GM19463 (cell line): ENCODE results near the gene VCL.
"Not testable (repeated sequence)": the region's sequence is repeated elsewhere in the genome, so short reads cannot be mapped to it uniquely, and the experiment has no call there.

ENCODE experiments used
- ATAC-seq: cut with Tn5 transposase; IDR thresholded peaks from one replicate; pipeline ENCODE4 v1.9.1; 2021; ENCODE audit warnings: mild to moderate bottlenecking, moderate library complexity; ENCODE audit not compliant: unreplicated experiment

Gene VCL

DNA sequence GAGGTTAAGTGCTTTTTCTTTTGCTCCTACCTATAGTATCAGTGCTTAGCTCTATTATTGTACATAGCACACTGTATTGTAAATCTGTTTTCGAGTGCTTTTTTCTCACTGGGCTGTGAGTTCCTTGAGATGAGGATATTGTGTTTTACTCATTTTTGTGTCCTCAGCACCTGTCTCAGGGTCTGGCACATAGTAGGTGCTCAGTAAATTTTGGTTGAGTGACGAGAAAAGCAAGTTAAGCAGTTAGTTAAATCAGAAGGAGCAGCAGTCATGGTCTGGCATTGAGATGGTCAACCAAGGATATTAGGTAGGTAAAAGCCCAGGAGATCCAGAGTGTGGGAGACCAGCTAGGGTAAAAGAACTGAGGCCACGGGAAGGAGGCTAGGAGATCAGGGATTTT lies 101.5 kb downstream of the VCL start:
- no peak for ATAC-seq

GRCh38 chr10:74099836-74100235 lies 101.9 kb downstream of the VCL start:
- ATAC-seq = no peak

DNA sequence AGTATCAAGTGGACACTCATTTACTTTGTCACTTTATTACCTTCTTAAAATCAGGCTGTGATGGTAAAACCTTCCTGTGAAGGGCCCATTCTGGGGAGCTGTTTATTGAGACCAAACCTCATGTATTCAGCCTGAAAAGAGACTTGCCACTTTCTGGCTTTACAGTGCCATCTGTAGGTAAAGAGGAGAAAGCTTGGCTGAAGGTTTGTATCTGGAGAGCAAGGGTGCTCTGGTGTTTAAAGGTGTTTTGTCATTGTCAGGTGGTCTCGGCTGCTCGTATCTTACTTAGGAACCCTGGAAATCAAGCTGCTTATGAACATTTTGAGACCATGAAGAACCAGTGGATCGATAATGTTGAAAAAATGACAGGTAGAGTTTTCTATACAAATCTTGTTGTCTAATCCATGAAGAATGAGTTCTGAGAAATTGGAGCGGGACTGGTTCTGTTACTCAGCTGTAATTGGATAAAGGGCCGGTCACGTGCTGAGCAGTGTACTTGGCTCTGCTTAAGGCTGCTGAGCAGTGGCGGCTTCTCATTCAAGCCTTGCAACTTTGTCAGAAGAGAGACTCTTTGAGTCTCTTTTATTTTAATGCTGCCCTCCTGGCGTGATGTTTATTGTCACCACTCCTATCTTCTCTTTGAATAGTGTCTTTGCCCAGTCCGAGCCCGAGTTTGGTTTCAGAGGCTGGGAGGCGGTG lies 105.8 kb downstream of the VCL start:
- ATAC-seq = no peak

DNA sequence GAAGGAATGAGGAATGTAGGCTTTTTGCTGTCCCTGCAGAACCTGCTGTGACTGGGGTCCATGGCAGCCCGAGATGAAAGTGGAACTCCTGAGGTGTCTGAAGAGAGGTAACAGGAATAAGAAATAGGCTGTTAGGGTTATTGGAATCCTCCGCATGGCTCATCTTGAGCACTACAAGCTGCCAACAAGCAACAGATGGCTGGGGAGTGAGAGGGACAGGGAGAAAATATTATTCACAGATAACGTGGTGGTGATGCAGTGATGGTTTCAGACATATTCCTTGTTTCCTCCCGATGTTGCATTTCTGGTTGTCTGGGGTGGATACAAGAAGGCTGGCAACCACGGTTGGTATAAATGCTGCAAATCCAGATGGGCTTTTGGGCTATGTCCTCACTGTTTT lies 106.6 kb downstream of the VCL start:
- no peak for ATAC-seq

GRCh38 chr10:74104996-74105395 lies 107.1 kb downstream of the VCL start:
- no peak for ATAC-seq

DNA sequence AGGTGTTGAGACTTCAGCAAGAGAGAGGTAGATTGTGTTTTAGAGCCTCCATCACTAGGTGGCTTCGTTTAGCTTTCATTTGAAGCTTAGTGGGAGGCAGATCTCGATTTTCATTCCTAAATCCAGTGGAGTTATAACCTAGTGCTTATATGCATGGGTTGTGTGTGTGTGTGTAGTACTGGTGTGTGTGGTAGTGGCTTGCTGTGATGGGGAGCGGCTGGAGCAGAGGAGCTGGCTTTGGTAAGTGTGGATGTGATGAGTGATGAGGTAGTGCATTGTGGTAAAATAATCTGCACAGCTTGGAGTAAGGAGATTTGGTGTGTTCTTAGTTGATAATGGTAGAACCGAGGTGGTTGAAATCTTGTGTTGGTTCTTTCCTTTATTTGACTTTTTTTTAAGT lies 109.5 kb downstream of the VCL start:
- ATAC-seq = no peak

DNA sequence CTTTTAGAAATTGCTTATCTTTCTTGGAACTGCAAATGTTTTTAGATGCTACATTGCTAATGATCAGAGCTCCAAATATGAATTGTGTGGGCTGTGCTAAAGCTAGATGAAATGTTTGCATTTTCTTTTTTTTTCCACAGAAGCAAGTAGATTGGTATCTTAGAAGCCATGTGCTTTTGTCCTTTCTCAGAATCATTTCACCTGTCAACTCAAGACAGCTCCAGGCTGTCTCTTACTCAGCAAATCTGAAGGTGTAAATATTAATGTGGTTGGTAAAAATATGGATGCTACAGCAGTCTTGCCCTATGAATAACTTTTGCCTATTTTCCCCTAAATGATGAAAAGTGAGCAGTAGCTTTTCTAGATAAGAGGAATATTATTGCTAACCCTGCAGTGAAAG lies 111.5 kb downstream of the VCL start:
- no peak for ATAC-seq

DNA sequence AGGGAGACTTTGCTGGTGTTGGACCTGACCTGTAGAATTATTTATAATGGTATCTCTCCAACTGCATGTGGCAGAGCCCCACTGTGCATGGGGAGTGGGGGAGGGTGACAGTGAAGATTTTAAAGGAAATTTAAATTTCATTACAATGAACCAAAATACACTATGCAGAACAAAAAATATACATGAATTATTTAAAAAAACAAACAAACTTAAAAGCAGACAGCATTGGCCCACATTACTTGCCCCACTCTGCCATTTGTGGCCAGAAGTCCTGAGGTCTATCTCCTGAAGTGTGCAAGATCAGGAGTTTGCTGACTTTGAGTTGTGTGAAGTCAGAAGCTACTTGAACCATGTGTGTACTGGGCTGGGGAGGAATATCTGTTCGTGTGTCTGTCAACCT lies 112.2 kb downstream of the VCL start:
- ATAC-seq = no peak

GRCh38 chr10:74111799-74112198 lies 113.9 kb downstream of the VCL start:
- no peak for ATAC-seq

DNA sequence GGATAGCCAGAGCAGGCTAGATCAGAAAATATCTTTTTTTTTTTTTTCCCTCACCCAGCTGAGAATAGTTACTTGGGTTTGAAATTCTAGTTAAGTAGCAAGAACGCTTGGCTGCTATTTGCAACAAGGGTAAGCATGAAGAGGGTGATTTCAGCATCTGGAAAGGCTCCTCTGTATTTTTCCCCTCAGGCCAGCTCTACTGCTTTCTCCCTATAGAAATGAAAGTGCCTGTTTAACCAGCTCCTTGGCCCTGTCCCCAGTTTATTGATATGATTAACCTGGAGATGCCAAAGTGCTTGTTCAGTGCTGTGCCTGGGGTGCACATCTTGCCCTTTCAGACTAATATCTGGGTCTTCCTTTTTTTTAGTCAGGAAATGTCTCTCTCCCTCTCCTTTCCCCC lies 115.6 kb downstream of the VCL start:
- ATAC-seq = no peak

- ATAC-seq = no peak
Measured at GRCh38 chr10:74114041-74114448, 116.1 kb downstream of the VCL start.

GRCh38 chr10:74117738-74118137 lies 119.8 kb downstream of the VCL start:
- ATAC-seq = peak; percentile 56

DNA sequence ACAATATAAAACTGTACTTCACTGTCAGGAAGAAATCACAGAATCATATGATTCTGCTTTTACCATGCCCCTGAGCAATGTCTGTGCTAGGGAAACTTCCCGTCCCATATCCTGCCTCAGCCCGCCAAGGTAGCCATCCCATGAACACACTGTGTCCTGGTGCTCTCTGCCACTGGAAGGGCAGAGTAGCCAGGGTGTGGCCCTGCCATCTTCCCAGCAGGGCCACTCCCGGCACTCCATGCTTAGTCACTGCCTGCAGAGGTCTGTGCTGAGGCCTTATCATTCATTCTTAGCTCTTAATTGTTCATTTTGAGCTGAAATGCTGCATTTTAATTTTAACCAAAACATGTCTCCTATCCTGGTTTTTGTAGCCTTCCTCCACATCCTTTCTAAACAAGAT lies 120.9 kb downstream of the VCL start:
- ATAC-seq = no peak

DNA sequence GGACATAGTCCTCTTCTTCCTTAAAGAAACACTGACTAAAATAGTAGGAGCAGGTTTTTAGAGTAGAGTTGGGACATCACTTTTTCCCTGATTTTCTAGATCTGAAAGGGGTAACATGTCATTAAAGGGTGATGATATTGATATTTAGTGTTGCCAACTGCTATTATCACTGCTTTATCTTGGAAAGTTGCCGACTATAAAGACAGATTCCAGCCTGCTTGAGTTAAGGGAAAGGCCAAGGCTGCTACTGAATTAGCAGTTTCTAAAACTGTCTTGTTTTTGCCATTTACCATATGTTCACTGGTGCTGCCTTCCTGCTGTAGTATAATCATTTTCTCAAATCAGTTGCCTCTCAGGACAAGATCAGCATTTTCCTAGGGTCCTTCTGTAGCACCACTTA lies 123.0 kb downstream of the VCL start:
- no peak for ATAC-seq

GRCh38 chr10:74121368-74121767 lies 123.5 kb downstream of the VCL start:
- no peak for ATAC-seq

- no peak for ATAC-seq
Measured at GRCh38 chr10:74122060-74122459, 124.1 kb downstream of the VCL start.

DNA sequence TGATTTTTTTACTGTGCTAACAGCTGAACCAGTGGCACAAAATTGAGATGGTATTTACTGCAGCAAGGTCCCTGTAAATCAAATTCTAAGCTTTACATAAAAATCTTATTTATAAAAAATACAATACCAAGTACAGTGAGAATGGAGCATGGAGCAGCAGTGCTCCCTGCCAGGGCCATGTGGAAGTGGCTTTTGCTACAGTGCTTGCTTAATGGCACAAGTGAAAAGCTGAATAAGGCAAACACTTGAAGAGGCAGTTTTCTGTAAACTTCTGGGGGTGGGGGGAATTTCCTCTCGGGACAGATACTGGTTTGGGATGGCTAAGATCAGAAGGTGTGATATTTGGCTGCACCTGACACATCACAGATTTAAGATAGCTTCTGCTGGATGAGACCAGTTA lies 125.2 kb downstream of the VCL start:
- no peak for ATAC-seq

DNA sequence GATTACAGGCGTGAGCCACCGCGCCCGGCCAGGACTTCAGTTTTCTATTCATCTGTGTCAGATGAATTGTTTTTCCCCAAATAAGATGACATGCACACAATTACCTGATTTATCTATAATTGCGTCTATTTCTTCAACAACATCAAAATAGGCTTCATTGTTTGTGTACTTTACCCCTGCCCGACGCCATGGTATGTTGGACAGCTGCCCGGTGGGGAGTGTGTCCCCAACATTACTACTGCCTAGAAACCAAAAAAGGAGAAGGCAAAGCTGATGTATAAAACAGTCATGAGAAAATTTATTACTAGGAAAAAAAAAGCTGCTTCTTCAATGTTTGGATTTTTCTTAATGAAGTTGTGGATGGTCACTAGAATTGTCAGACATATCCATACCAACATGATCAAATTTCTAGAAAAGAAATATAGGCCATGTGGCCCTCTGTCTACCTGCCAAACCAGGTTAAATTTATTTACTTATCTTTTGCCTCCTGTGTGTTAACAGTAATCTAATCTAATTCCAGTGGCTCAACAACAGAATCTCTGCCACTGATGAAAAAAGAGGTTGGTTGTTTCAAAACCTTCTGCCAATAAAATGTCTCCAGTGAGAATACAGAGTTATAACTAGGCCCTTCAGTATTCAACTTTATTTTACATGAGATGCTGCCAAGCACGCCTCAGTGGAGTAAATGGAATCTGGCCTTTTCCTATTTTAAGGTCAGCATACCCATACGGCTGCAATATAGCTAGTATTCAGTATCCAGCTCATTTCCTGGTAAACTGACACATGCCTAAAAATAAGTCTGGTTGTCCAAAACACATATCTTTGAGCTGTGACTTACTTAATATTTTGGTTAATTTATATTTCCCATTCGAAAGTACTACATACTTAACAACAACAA lies 136.3 kb downstream of the VCL start:
- no peak for ATAC-seq

GRCh38 chr10:74135452-74135851 lies 137.5 kb downstream of the VCL start:
- no peak for ATAC-seq

DNA sequence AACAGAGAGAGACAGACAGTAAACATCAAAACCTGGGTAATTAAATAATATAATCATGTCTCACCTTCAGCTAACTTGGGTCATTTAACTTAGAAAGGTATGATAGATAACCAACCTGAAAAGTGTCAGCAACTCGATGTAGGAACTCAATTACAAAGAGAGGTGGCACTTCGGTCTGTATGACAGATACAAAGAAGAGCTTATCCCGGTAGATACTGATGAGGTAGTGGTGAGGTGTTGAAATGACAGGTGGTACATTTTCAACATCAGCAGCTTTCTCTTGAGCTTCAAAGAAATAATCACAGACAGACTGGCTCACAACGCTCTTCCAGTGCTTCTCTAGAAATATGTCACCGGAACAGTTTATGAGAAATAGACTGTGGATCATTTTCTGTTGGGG lies 140.1 kb downstream of the VCL start:
- ATAC-seq = no peak

- not testable (repeated sequence) for ATAC-seq
Measured at GRCh38 chr10:74138596-74138995, 140.7 kb downstream of the VCL start.

- ATAC-seq = no peak
Measured at GRCh38 chr10:74139981-74140380, 142.1 kb downstream of the VCL start.
